Neural progenitor cell (in vitro differentiated cells): Measurements from ENCODE around the gene MACROD1.

Source experiments
- EZH2 ChIP-seq: fragments of 200-600 bp; sonication (generic); IDR thresholded peaks from 2 replicates; pipeline ENCODE4 v1.6.1; 2017; ENCODE audit warnings: antibody characterized with exemption, mild to moderate bottlenecking, moderate library complexity
- EZH2phosphoT487 ChIP-seq: fragments of 200-600 bp; sonication (generic); IDR thresholded peaks from 2 replicates; pipeline ENCODE4 v1.6.1; 2017; ENCODE audit warnings: antibody characterized with exemption
- TF ChIP-seq, protein P1 (sequence below): fragments of 200-600 bp; sonication (generic); IDR thresholded peaks from 2 replicates; pipeline ENCODE4 v1.5.1; 2017; ENCODE audit warnings: antibody characterized with exemption, mild to moderate bottlenecking

DNA sequence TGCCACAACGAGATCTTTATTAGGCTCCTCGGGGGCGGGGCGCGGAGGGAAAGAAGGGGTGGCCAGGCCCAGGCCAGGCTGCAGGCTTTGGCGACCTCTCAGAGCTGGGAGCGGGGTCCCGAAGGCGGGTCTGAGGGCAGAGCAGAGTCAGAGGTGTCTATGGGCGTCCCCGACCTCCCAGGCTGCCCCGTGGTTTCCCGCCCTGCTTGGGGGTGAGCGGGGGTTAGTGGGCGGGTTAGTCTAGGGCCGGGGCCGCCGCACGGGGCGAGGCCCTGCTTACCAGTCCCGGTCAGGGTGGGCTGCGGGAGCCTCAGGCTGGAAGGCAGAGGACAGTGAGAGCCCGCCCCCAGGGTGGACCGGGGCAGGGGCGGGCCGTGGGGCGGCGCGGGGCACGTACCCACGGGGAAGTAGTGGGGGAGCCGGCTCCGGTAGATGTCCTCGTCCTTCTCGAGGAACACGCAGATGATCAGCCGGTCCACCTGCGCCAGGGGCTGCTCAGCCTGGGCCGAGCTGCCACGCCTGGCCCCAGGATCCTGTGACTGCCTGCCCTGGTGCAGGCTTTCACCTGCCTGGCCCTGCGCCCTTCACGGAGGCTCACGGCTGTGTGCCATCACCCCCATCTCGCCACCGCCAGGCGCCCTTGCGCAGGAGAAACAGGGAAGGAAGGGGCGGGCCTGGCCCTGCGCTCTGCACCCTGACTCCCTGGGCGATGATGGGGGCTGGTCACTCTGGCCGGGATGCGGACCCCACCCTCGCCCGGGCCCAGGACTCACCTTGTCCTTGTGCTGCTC lies 167.2 kb downstream of the MACROD1 start:
- TF ChIP-seq EZH2 (no peak), EZH2phosphoT487 (no peak)
- TF ChIP-seq, protein P1, sequence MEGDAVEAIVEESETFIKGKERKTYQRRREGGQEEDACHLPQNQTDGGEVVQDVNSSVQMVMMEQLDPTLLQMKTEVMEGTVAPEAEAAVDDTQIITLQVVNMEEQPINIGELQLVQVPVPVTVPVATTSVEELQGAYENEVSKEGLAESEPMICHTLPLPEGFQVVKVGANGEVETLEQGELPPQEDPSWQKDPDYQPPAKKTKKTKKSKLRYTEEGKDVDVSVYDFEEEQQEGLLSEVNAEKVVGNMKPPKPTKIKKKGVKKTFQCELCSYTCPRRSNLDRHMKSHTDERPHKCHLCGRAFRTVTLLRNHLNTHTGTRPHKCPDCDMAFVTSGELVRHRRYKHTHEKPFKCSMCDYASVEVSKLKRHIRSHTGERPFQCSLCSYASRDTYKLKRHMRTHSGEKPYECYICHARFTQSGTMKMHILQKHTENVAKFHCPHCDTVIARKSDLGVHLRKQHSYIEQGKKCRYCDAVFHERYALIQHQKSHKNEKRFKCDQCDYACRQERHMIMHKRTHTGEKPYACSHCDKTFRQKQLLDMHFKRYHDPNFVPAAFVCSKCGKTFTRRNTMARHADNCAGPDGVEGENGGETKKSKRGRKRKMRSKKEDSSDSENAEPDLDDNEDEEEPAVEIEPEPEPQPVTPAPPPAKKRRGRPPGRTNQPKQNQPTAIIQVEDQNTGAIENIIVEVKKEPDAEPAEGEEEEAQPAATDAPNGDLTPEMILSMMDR: peak; percentile 18
